ENCODE results near the gene HPCAL1. TPM values are rescaled to one million over a fixed set of nuclear protein-coding genes. Genes with fewer than 3 reads are reported as not detected.

HPCAL1 gene
- total RNA-seq, 1 donor from 2014 or later = 9.0 TPM

- H3K27me3 ChIP-seq (ENCODE audit: control insufficient read depth, insufficient read depth, low read length) = peaks cover 8% of the 10 kb centered on the region
- DNase-seq (ENCODE audit: low read depth) (no peak), FAIRE-seq (no peak)
- H3K4me3 ChIP-seq (ENCODE audit: low read depth, low read length) = no peak overlapping the region
- H3K36me3 ChIP-seq (ENCODE audit: control insufficient read depth, insufficient read depth, low read length) = no peaks in the 10 kb centered on the region
- TF ChIP-seq, protein P1, sequence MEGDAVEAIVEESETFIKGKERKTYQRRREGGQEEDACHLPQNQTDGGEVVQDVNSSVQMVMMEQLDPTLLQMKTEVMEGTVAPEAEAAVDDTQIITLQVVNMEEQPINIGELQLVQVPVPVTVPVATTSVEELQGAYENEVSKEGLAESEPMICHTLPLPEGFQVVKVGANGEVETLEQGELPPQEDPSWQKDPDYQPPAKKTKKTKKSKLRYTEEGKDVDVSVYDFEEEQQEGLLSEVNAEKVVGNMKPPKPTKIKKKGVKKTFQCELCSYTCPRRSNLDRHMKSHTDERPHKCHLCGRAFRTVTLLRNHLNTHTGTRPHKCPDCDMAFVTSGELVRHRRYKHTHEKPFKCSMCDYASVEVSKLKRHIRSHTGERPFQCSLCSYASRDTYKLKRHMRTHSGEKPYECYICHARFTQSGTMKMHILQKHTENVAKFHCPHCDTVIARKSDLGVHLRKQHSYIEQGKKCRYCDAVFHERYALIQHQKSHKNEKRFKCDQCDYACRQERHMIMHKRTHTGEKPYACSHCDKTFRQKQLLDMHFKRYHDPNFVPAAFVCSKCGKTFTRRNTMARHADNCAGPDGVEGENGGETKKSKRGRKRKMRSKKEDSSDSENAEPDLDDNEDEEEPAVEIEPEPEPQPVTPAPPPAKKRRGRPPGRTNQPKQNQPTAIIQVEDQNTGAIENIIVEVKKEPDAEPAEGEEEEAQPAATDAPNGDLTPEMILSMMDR (IDR thresholded peaks at IDR 0.05; ENCODE audit: insufficient read depth, low read length, severe bottlenecking) = no peak
Observed at GRCh38 chr2:10264506-10265328, 38.0 kb upstream of the HPCAL1 start.

DNA sequence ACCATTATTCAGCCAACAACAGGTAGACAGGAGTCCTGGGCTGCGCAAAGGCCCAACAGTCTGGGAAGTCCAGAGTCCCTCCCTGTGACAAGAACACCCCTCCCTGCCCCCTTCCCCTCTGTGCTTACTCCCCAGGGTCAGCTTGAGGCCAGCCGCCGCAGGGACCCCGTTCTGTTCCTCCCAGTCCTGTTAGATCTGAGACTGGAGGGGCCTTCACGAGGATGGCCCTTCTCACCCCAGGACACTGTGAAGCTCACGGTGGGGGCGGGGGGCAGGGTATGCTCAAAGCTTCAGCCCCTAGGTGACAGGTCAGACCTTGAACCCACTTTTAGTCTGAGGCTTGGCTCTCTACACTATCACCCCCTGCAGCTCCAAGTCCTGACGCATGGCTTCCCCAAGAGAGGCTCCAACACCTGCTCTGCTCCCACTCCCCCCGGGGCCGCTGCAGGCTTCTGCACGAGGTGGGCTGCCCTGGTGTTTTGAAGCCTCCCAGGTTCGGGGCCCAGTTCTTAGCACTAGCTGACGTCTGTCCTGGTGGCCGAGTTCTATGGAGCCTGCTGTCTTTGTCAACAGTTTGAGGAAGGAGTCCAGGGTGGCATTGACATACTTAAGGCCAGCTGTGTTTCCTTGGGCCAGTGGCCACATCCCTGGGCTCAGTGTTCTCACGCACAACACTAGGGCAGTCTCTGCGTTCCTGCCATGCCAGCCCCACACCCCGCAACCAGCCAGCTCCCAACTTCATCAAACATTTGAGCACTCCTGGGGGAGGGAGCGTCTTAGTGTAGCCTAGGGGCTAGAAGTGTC is 37.2 kb upstream of the HPCAL1 start:
- FAIRE-seq (no peak), DNase-seq (ENCODE audit: low read depth) (no peak)
- no peaks in the 10 kb centered on the region for H3K36me3 ChIP-seq (ENCODE audit: control insufficient read depth, insufficient read depth, low read length)
- peaks cover 6% of the 10 kb centered on the region for H3K27me3 ChIP-seq (ENCODE audit: control insufficient read depth, insufficient read depth, low read length)
- TF ChIP-seq, protein P1 (IDR thresholded peaks at IDR 0.05; ENCODE audit: insufficient read depth, low read length, severe bottlenecking) = no peak
- H3K4me3 ChIP-seq (ENCODE audit: low read depth, low read length) = no peak overlapping the region

DNA sequence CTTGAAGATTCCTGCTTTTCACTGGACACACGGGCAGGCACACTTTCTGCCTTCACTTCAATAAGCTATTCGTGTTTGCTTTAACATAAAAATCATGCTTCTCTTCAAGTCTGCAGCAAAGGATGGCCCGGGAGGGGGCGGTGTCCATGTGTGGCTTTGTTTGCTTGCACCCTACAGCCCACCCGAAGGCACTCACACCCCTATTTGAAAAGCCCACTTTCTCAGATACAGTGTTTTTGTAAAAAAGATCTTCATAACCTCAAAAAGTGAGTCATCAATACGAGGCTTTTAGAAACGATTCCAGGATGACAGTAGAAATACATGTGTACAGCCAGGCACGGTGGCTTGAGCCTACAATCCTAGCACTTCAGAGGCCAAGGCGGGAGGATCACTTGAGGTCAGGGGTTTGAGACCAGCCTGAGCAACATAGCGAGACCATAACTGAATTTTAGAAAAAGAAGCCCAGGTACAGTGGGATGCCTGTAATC is 36.5 kb upstream of the HPCAL1 start:
- Histone ChIP-seq H3K4me3 (ENCODE audit: low read depth, low read length) (no peak overlapping the region), H3K36me3 (ENCODE audit: control insufficient read depth, insufficient read depth, low read length) (no peaks in the 10 kb centered on the region), H3K27me3 (ENCODE audit: control insufficient read depth, insufficient read depth, low read length) (peaks cover 6% of the 10 kb centered on the region)
- FAIRE-seq (no peak), DNase-seq (ENCODE audit: low read depth) (no peak)
- TF ChIP-seq, protein P1 (IDR thresholded peaks at IDR 0.05; ENCODE audit: insufficient read depth, low read length, severe bottlenecking) = no peak

DNA sequence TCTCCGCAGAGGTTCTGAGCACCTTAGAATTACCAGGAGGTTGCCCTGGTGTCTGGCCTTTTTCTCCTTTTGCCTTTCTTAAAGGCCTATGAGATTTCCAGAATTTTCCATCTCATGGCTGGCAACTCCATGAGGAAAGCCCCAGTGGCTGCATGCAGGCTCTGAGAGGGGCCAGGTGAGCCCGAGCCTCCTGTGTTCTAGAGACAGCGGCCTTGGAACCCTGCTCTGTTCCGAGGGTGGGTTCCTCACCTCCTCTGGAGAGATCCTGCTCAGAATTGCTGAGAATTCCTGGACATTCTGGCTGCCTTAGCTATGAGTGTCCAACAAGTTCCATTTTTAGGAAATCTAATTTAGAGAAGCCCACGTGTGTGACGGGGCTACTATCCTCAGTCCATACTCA is 35.7 kb upstream of the HPCAL1 start:
- no peaks in the 10 kb centered on the region for H3K36me3 ChIP-seq (ENCODE audit: control insufficient read depth, insufficient read depth, low read length)
- no peak for DNase-seq (ENCODE audit: low read depth)
- TF ChIP-seq, protein P1 (IDR thresholded peaks at IDR 0.05; ENCODE audit: insufficient read depth, low read length, severe bottlenecking) = no peak
- H3K27me3 ChIP-seq (ENCODE audit: control insufficient read depth, insufficient read depth, low read length) = peaks cover 6% of the 10 kb centered on the region
- H3K4me3 ChIP-seq (ENCODE audit: low read depth, low read length) = no peak overlapping the region
- no peak for FAIRE-seq

DNA sequence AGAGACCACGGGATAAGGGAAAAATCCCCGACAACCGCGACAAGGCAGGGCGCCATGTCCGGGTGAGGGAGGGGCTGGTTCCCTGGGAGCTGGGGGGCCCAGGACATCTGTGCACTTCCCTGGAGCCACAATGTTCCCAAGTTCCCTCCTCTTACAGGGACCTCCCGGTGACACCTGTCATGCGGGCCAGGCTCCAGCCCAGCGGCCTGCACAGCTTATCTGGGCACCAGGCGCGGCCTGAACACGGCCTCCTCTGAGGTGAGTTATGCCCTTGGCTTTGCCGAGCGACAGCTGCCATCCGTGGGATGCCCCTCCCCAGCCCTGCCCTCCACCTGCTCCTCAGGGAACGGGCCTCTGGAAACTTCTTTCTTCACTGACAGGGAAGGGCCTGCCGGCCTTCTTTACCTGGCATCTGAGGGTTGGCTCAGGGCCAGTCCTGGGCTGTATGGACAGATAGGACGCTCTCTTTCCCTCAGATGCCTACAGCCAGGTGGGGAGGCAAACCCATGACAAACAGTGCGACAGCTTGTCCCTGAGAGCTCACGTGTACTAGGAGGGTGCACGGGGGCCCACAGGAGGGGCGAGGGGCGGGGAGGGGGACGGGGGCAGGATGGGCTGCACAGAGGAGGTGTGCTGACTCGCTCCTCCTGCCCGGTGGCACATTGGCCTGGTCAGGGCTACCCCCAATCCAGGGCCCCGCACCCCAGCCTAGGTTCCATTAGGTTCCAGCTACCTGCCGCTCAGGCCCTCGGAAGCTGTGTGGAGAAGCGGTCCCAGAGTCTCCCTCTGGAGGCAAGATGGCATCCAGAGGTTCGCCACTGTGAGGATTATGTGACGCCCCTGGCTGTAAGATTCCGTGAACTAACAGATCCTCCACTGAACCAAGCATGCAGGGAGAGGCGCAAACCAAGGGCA is 34.9 kb upstream of the HPCAL1 start:
- H3K4me3 ChIP-seq (ENCODE audit: low read depth, low read length) = no peak overlapping the region
- TF ChIP-seq, protein P1 (IDR thresholded peaks at IDR 0.05; ENCODE audit: insufficient read depth, low read length, severe bottlenecking) = no peak
- no peak for DNase-seq (ENCODE audit: low read depth)
- FAIRE-seq = no peak
- no peaks in the 10 kb centered on the region for H3K36me3 ChIP-seq (ENCODE audit: control insufficient read depth, insufficient read depth, low read length)
- peaks cover 6% of the 10 kb centered on the region for H3K27me3 ChIP-seq (ENCODE audit: control insufficient read depth, insufficient read depth, low read length)

All from bronchial epithelial cell (primary cell).